GM19397 (cell line): ENCODE measurements around the gene GPR15.

Experiments
- ATAC-seq: cut with Tn5 transposase; IDR thresholded peaks from one replicate; pipeline ENCODE4 v1.9.1; 2021; ENCODE audit warnings: mild to moderate bottlenecking, moderate library complexity; ENCODE audit not compliant: unreplicated experiment

Gene GPR15

GRCh38 chr3:98582042-98582441 is 50.3 kb downstream of the GPR15 start:
- ATAC-seq, result no peak

- no peak for ATAC-seq
These were observed 52.0 kb downstream of the GPR15 start for GRCh38 chr3:98583766-98584165.
